Retinal pigment epithelial cell (primary cell): ENCODE measurements around the gene SKOR1.

ENCODE experiments used
- DNase-seq: peaks from one replicate; pipeline ENCODE4 v3.0.0-alpha.2; 2010; ENCODE audit warnings: low read depth
- H3K4me3 ChIP-seq: 2 replicates; pipeline ENCODE4 v1.5.1; 2011; ENCODE audit warnings: mild to moderate bottlenecking, low read length, control low read depth, moderate library complexity
- CTCF ChIP-seq: conservative IDR thresholded peaks from 2 replicates; pipeline ENCODE4 v1.5.1; 2011; ENCODE audit warnings: low read depth, low read length, control low read depth, inconsistent platforms

Gene SKOR1

GRCh38 chr15:67828278-67828968, 3.1 kb downstream of the SKOR1 start:
- no peak for DNase-seq
- TF ChIP-seq CTCF, result no peak
- H3K4me3 ChIP-seq, result no peak overlapping the region

GRCh38 chr15:67828969-67829646, 3.8 kb downstream of the SKOR1 start:
- TF ChIP-seq CTCF, result no peak
- DNase-seq, result no peak
- no peak overlapping the region for H3K4me3 ChIP-seq

GRCh38 chr15:67829647-67830504, 4.6 kb downstream of the SKOR1 start:
- DNase-seq, result no peak
- no peak for TF ChIP-seq CTCF
- H3K4me3 ChIP-seq, result no peak overlapping the region

- no peak for TF ChIP-seq CTCF
- no peak for DNase-seq
- H3K4me3 ChIP-seq, result no peak overlapping the region
Measured at GRCh38 chr15:67831363-67831762, 6.1 kb downstream of the SKOR1 start.

GRCh38 chr15:67832031-67832551, 6.8 kb downstream of the SKOR1 start:
- no peak overlapping the region for H3K4me3 ChIP-seq
- TF ChIP-seq CTCF, result peak; percentile 62
- DNase-seq, result no peak

GRCh38 chr15:67832897-67833709, 7.8 kb downstream of the SKOR1 start:
- DNase-seq, result no peak
- peak overlapping the region; percentile 19 for H3K4me3 ChIP-seq
- TF ChIP-seq CTCF, result no peak
